Large intestine (tissue), 3 donors: Measurements from ENCODE around the gene MYO5A. TPM values are rescaled to one million over a fixed set of nuclear protein-coding genes. Genes with fewer than 3 reads are reported as not detected.

Source experiments
- DNase-seq, 2 donors: peaks; one replicate each; pipeline versions ENCODE4 v3.0.0 to v3.0.0-alpha.2; 2013
- H3K27ac ChIP-seq: one replicate; pipeline ENCODE4 v1.5.1; 2013; ENCODE audit warnings: low read length
- H3K27me3 ChIP-seq: 2 replicates; pipeline ENCODE4 v1.6.1; 2013; ENCODE audit warnings: low read length; ENCODE audit not compliant: control insufficient read depth, insufficient read depth
- H3K36me3 ChIP-seq: 2 replicates; pipeline ENCODE4 v1.6.1; 2013; ENCODE audit warnings: low read length; ENCODE audit not compliant: control insufficient read depth, insufficient read depth
- H3K4me1 ChIP-seq: one replicate; pipeline ENCODE4 v1.6.1; 2013; ENCODE audit warnings: low read length; ENCODE audit not compliant: control insufficient read depth, insufficient read depth
- H3K4me3 ChIP-seq: one replicate; pipeline ENCODE4 v1.5.1; 2013; ENCODE audit warnings: low read length
- H3K9me3 ChIP-seq: one replicate; pipeline ENCODE4 v1.6.1; 2013; ENCODE audit warnings: mild to moderate bottlenecking, low read depth, low read length, moderate library complexity; ENCODE audit not compliant: control insufficient read depth
- WGBS: methylation state at CpG from one replicate; pipeline ENCODE4 v1.1.5; 2013; ENCODE audit warnings: low lambda C conversion rate; ENCODE audit not compliant: insufficient coverage; 5-methylcytosine and 5-hydroxymethylcytosine counted together
- polyA plus RNA-seq: library from polyadenylated mRNA; unstranded; fragments of 120-200 nt; gene quantifications from one replicate; pipeline ENCODE4 v1.2.1, GENCODE V29; 2013

Gene MYO5A
- polyA plus RNA-seq, 1 donor = 6.0 TPM

DNA sequence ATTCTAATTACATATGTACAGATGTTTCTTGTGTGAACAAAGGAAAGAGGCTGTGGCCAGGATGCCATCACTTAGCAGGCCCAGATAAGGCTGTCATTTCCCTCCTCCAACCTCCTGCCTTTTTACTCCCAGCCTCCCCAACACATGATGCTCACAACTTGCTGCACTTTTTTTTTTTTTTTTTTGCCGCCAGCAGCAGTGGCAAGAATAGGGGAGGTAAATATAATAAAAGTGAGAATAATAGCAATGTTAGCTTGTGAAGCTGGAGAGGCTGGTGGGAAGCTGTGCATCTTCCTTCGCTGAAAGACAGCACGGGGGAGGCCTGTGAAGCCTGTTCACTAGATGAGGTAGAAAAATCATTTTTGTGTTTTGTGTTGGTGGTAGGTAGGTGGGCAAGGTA, 190.6 kb downstream of the MYO5A start:
- Histone ChIP-seq H3K9me3 (no peaks in the 10 kb centered on the region), H3K4me1 (no peaks in the 10 kb centered on the region), H3K4me3 (no peak overlapping the region), H3K27me3 (no peaks in the 10 kb centered on the region), H3K27ac (no peak overlapping the region), H3K36me3 (no peaks in the 10 kb centered on the region)
- WGBS = no CpG with 5 or more reads among the region's 3 CpGs
- no peak for DNase-seq

DNA sequence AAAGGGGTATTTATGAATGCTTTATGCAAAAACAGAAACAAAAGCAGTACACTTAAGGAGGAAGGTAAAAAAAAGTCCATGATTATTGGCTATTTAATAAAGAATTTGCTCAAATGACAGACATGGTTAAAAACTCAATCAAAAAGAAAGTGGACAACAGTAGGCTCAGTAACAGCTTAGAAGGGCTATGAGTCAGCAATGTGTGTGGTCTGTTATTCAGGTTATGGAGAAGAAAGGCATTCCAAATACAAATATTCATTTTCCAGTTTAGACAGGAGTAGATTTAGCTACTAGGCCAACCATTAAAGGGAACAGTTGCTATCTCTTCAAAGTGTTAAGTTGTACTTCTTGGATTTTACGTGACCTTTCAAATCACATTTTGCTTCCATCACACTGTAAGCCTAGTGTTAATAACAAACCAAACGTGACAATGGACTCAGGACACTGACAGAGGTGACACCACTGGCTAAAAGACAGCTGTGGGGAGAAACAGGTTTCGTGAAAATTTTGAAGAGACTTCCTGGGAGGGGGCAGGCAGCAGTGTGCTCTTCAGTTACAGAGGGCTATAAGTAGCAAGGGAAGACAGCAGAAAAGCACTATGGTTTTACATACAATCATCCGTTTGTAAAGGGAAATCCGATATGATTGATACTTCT, 191.4 kb downstream of the MYO5A start:
- Histone ChIP-seq H3K4me3 (no peak overlapping the region), H3K36me3 (no peaks in the 10 kb centered on the region), H3K27me3 (no peaks in the 10 kb centered on the region), H3K27ac (no peak overlapping the region), H3K9me3 (no peaks in the 10 kb centered on the region), H3K4me1 (no peaks in the 10 kb centered on the region)
- no peak for DNase-seq
- no CpG with 5 or more reads among the region's 5 CpGs for WGBS

GRCh38 chr15:52336529-52336928, 192.2 kb downstream of the MYO5A start:
- H3K4me3 ChIP-seq = no peak overlapping the region
- no peaks in the 10 kb centered on the region for H3K4me1 ChIP-seq
- no peak overlapping the region for H3K27ac ChIP-seq
- H3K9me3 ChIP-seq = no peaks in the 10 kb centered on the region
- WGBS = 86% methylated on average over 1 of the region's 4 CpGs
- H3K27me3 ChIP-seq = no peaks in the 10 kb centered on the region
- DNase-seq = peak in 1 of 2 donors; percentile 11
- no peaks in the 10 kb centered on the region for H3K36me3 ChIP-seq

- no peak for DNase-seq
- Histone ChIP-seq H3K9me3 (no peaks in the 10 kb centered on the region), H3K27ac (no peak overlapping the region), H3K4me3 (no peak overlapping the region), H3K36me3 (no peaks in the 10 kb centered on the region), H3K4me1 (no peaks in the 10 kb centered on the region), H3K27me3 (no peaks in the 10 kb centered on the region)
- 66% methylated on average over 2 of the region's 3 CpGs for WGBS
Observed at GRCh38 chr15:52334491-52335160, 194.1 kb downstream of the MYO5A start.

GRCh38 chr15:52331490-52332240, 197.0 kb downstream of the MYO5A start:
- peak; percentile 7 to 18 for DNase-seq
- Histone ChIP-seq H3K9me3 (no peaks in the 10 kb centered on the region), H3K4me1 (no peaks in the 10 kb centered on the region), H3K27ac (no peak overlapping the region), H3K4me3 (no peak overlapping the region), H3K36me3 (no peaks in the 10 kb centered on the region), H3K27me3 (no peaks in the 10 kb centered on the region)
- WGBS = no CpG with 5 or more reads among the region's 6 CpGs

DNA sequence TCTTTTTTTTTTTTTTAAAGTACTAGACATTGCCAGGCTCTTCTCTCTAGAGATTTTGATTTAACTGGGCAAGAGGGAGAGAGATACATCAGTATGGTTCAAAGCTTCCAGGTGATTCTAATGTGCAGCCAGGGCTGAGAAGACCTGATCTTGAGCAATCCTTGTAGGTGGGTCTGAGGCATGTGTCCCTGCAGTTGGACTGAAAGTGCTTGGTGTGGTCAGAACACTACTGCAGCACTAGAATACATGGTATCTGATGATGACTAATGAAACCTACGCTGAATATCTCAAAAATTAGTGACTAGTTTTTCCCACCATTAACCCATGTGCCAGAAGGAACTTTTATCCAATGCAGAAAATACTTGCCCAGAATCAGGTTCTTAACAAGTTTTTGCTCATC, 198.7 kb downstream of the MYO5A start:
- WGBS = 60% methylated on average over 1 of the region's 1 CpG

DNA sequence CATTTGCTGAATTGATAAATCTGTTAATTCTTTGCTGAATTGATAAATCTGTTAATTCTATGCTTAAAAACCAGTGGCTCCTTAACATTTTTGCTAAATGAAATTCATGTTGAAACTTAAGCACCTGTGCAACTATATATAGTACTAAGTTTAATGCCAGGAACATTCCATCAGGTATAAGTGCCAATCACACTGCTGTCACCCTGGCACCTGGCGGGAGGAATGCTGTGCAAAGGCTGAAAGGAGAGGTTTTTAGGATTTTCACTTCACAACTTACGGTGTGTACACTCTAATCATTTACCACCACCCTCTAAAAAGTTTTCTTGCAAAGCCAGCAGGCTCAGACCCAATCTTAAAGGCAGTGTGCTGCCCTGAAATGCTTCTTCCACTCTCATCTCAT, 199.5 kb downstream of the MYO5A start:
- no peak overlapping the region for H3K27ac ChIP-seq
- no peaks in the 10 kb centered on the region for H3K4me1 ChIP-seq
- H3K36me3 ChIP-seq = no peaks in the 10 kb centered on the region
- H3K4me3 ChIP-seq = no peak overlapping the region
- no CpG with 5 or more reads among the region's 2 CpGs for WGBS
- DNase-seq = no peak
- no peaks in the 10 kb centered on the region for H3K9me3 ChIP-seq
- no peaks in the 10 kb centered on the region for H3K27me3 ChIP-seq

More for the DNA sequence above, 198.7 kb downstream of the MYO5A start:
- Histone ChIP-seq H3K4me3 (no peak overlapping the region), H3K27ac (no peak overlapping the region), H3K4me1 (no peaks in the 10 kb centered on the region), H3K9me3 (no peaks in the 10 kb centered on the region), H3K36me3 (no peaks in the 10 kb centered on the region), H3K27me3 (no peaks in the 10 kb centered on the region)
- DNase-seq = no peak

GRCh38 chr15:52328680-52329079, 200.0 kb downstream of the MYO5A start:
- H3K27ac ChIP-seq = no peak overlapping the region
- H3K9me3 ChIP-seq = no peaks in the 10 kb centered on the region
- H3K36me3 ChIP-seq = no peaks in the 10 kb centered on the region
- H3K4me3 ChIP-seq = no peak overlapping the region
- no peak for DNase-seq
- H3K27me3 ChIP-seq = no peaks in the 10 kb centered on the region
- H3K4me1 ChIP-seq = no peaks in the 10 kb centered on the region
- WGBS = 0% methylated on average over 1 of the region's 2 CpGs

DNA sequence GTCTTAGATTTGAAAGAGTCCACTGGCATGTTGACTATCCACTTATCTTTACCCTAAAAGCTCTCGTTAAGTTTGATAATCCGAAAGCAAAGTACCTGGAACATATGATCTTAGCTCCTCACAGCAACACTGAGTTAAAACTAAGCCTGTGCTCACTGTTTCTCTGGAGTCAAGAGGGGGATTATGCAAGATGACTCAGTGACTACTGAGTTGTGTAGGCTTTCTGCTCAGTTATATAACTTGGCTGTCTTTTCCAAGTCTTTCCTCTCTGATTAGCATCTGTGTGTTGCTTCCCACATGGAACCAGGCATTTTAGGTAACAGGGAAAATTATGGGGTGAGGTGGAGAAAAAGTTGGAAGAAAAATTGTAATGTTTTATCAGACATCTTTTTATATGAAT, 201.9 kb downstream of the MYO5A start:
- H3K27me3 ChIP-seq = no peaks in the 10 kb centered on the region
- H3K4me3 ChIP-seq = no peak overlapping the region
- H3K27ac ChIP-seq = no peak overlapping the region
- no peaks in the 10 kb centered on the region for H3K9me3 ChIP-seq
- no CpG with 5 or more reads among the region's 2 CpGs for WGBS
- no peaks in the 10 kb centered on the region for H3K36me3 ChIP-seq
- DNase-seq = no peak
- H3K4me1 ChIP-seq = no peaks in the 10 kb centered on the region

DNA sequence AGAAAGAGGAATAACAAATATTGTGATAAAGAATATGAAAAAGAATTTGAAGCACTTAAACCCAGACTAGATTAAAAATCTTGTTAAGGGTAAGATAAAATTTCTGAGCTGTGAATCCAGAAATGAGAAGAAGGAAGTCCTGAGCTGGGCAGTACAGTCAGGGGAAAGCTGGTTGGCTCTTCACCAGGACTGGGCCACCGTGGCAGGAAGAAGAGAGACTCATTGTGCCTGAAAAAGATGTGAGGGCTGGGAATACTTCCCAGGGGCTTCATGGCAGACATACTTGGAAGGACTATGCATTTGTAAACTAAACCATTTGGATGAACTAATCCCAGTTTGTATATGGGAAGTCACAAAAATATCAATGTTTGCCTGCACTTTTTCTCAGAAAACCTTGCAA, 204.6 kb downstream of the MYO5A start:
- Histone ChIP-seq H3K36me3 (no peaks in the 10 kb centered on the region), H3K27ac (no peak overlapping the region), H3K27me3 (no peaks in the 10 kb centered on the region), H3K9me3 (no peaks in the 10 kb centered on the region), H3K4me3 (no peak overlapping the region), H3K4me1 (no peaks in the 10 kb centered on the region)
- no CpG with 5 or more reads among the region's 1 CpG for WGBS
- no peak for DNase-seq
